Stimulated activated CD4-positive, alpha-beta T cell treated with anti-CD3 and anti-CD28 coated beads, Interleukin-12 subunit alpha, Interleukin-12 subunit beta, amount 100 ng/mL, for 4 hours (primary cell): ENCODE data around the gene NTN1.

Source experiments
- DNase-seq: peaks from one replicate; pipeline ENCODE4 v3.0.0-alpha.2; 2020

NTN1 gene

DNA sequence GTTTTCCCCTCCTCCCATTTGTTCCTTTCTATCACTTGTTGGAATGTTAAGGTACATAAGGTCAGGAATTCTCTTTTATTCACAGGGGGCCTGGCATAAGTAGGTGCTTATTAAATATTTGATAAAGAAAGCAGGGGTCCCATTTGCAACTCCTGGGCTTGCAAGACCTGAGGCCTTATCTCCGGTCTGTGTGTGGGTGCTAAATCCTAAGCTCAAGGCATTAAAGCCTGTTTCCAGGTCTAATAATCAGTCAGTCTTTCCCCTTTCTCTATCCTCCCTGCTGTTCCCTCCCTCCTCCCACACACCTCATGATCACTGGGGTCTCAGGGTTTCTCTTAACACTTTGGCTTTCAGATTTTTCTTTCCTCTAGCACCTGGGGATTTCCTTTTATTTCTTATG, 17.1 kb downstream of the NTN1 start:
- no peak for DNase-seq

DNA sequence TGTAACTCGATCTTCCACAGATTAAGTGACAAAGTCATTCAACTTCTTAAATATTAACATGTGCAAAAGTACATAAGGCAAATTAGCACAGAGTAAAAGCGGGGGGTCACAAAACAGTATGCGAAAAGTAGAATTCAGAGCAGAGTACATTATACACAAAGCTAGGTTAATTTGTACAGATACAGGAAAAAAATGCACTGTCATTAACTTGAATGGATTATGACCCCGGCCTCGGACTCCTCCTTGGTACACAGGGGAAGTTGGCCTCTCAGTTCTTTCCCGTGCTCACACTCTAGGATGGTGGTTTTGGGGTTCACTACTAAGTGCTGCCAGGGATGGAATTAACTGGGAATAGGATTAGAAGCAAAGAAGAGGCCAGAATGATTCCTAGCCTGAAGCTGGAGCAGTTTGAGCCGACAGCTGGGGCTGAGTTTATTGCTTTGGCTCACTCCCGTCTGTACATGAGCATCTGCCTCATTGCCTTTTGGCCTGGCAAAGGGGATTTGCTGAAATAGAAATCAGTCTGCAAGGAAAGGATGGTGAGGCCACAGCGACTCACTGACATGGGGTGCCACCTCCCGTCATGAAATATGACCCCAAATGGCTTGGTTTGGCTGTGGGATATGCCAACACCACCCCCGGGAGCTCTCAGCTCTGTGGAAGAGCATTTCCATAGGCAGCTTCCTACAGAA, 23.6 kb downstream of the NTN1 start:
- no peak for DNase-seq

DNA sequence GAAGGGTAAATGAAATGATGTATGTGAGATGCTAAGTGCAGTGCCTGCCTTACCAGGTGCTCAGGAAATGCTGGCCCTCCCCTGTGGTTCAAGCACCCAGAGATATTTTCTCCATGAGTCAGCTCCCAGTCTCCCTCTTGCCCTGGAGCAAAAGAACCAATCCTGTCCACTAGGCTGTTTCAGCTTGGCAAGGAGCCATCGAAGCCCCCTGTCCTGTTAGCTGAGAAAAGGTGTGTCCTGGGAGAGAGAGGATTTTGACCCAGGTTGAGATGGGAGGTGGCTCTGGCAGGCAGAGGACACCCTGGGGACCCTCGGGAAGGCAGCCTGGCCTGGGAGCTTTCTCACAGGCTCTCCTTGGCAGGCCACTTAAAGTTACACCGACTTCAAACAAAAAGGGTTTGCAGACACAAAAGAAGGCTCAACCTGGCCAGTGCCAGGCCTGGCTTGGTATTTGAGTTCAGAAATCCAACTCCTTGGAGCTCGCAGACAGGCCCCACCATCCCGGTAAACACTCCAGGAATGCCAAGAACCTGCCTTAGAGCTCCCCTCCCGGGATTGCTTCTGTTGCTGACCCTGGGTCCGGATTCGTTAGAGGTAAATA, 29.6 kb downstream of the NTN1 start:
- DNase-seq: no peak

DNA sequence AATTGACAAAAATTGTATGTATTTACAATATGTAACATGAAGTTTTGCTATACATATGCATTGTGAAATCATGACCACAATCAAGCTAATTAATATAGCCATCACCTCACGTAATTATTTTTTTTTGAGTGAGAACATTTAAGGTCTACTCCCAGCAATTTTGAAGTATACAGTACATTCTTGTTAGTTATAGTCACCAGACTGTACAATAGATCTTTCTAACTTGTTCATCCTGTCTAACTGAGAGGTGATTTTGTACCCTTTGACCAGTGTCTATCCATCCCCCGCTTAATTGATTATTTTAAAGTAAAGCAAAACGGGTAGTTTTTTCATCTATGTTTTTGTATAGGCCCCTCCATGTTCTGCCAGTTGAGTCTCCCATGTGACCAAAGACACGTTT, 30.3 kb downstream of the NTN1 start:
- no peak for DNase-seq

DNA sequence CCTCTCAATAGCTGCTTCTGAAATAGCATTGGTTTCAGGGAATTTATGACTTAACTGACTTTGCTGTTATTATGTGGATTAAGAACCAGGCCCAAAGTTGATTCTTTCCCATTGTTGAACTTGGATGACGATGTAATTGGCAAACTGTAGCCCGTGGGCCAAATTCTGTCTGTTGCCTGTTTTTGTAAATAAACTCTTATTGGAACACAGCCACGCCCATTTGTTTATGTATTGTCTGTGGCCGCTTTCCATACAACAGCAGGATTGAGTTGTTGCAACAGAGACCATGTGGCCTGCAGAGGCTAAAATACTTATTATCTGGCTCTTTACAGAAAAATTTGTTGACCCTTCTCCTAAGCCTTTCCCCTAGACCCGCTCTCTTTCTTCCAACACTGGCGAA, 31.6 kb downstream of the NTN1 start:
- no peak for DNase-seq

DNA sequence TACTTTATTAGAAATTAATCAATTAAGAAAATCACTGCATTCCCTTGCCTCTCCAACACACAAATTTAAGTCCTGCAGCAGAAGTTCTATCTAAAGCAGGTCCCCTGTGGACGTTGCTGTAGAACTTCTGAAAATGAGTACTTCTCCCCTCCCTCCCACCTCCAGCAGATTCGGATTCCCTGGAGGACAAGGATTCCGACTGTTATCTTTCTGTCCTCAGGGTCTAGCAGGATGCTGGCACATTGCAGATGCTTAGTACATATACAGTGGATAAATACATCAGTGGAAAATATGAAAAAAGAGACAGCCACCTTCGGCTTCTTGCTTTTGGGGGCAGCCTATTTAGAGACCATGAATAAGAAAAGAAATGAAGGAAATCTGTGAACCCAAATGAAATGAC, 32.1 kb downstream of the NTN1 start:
- no peak for DNase-seq

DNA sequence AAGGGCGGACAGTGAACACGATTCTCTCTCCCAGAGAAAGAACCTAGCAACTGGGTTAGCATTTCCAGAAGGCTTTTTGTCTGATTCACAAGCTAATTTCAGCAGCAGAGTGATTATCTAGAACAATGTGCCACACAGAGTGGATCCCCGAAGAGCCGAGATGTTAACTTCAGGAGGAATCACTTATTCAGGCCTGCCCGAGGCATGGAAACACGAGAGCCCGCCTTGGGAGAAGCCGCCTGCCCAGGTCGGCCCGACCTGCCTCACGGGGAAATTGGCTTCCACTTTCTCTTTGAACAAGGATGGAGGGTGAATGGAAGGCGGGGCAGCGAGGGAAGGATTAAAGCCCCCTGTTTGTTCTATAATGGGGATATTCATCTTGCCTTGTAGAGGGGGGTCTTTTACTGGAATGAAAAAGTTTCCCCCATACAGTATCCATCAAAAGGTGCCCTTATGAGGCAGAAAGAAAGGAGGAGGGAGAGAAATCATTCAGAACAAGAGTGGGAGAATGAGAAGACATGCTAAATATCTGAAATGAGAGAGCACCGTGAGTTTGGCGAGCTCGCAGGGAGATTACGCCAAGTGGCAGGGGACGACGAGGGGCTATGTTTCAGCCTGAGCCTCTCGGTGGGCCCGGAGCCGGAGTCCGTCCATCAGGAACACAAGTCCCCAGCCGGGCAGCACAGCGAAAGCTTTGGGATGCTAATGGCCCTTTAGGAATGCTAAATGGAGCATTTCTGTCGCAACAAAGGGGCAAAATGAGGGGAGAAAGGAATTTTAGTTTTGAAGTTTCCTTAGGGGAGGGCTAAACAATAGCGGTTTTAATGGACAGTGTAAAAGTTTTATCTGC, 33.0 kb downstream of the NTN1 start:
- DNase-seq: no peak

DNA sequence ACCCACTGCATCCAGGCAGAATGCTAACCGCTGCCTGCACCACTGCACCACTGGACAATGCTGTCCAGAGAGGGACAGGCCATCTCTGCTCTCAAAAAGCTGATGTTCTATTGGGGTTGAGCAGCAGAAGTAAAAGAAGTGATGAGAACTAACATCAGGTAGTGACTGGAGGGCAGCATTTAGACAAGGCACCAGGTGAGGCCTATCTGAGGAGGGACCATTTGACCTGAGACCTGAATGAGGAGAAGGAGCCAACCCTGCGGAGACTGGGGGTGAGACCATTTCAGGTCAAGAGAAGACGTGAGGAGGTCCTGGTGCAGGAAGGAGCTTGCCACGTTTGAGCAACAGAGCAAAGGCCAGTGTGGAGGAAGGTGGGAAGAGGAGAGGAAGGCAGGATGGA, 34.0 kb downstream of the NTN1 start:
- DNase-seq: no peak

DNA sequence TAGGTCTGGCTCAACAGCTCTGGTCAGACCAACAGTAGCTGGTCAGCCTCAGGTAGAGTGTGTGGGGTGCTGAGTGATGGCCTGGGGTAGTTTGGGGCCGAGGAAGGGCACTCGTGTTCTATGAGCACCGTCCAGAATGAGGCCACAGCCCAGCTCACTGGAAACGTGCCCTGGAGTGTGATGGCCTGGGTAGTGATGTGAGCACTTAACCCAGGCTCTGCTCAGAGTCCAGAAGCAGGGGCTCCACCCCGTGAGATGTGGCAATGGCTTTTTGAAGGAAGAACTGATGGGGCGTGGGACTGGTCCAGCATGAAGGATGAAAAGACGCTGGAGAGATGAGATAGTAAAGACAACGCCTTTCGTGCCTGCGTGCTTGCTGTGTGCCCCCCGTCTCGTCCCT, 35.3 kb downstream of the NTN1 start:
- no peak for DNase-seq

DNA sequence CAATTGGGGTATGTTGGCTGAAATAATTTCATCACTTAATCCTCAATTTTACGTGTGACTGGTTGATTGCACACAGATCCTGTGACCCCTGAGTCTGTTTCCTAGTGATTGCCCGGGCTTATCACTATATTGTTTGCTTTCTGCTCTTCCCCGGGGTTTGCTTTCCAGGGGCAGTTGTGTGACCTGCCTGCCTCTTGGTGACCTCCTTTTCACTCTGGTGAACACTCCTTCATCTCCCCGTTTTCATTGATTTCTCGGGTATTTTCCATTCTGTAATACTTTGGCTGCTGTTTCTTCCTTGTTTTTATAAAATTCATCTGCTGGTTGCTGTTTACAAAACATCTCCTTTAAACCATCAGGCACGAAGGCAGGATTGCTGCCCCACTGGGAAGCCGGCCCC, 36.0 kb downstream of the NTN1 start:
- DNase-seq: no peak

DNA sequence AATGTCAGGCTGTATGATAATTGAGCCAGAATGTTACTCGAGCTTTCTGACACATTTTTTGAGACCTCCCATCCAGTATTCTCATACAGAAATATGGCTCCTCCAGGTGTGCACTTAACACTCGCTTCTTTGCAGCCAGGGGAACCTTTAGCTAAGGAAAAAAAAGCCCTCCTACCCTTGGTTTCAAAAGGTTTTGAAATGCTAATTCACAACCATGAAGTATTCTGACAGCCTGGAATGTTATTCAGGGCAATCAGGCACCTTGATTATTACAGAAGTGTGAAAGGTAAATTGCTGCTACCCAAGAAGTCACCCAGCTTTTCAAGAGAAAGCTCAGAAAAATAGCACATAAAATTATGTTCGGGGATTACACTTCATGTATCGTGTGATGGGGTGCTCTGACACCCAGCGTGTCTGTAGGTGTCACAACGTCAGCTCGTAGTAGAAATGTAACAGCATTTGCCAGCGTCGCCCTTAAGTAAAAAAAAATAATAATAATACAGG, 41.1 kb downstream of the NTN1 start:
- no peak for DNase-seq

DNA sequence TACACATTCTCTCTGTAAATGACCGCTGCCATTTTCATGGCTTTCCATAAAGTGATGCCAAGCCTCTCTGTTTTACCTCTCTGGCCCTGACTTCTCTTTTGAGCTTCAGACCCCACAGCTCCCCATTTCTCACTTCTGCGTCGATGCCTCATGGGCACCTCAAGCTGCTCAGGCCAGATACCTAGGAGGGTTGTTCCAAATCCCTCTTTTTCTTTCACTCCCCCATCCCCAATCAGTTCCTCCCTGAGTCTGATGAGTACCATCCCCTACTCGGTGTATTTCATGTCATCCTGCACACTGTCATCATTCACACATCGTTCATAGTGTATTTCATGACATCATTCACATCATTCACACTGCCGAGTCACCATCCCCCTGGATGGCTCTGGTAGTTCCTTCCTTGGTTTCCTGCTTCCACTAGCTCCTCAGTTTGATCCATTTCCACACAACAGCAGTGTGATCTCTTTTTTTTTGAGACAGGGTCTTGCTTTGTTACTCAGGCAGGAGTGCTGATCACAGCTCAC, 43.1 kb downstream of the NTN1 start:
- no peak for DNase-seq

DNA sequence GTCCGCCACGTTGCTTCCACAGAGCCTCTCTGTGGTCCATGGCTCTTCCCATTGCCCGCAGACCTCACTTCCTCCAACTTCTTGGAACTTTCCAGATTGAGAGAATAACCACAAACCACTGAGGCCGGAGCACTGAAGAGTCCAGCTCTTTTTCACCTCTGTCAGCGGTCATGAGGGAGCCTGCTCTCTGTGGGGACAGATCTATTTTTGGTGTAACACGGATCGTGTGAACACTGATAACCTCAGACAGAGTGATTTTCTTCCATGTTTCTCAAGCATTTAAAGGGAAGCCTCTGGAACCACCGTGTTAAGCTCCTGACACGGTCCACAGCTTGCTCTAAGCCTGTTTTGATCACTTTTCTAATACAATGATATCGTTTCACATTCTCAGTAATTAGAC, 49.7 kb downstream of the NTN1 start:
- DNase-seq: no peak

DNA sequence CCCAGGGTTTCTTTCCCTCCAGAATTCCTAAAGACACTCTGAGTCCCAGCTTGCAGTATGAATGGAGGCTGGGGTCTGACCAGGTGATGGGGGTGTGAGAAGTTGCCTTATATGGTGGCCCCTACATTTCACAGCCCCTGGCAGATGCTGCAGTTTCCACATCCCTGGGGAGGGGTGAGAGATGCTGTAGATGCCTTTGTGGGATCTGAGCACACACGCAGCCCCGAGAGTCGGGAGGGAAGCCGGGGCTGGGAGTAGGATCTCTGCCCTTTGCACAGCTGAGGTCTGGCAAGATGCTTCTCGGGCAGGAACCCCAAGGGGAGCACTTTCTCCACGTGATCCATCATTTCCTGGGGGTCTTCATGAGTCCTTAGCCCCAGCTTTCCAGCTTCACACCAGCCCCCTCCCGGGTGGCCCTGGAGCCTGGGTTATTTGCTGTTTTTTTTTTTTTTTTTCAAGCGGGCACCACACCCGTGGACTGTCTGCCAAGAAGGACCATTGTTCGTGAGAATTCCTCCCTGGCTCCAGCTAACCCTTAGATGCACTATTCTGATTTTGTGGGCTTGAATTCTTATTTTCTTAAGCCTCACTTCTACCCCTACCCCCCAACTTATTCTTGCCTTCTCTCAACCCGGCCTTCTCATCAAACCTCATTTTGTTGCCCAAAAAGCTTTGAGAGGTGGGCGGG, 50.6 kb downstream of the NTN1 start:
- DNase-seq: no peak

DNA sequence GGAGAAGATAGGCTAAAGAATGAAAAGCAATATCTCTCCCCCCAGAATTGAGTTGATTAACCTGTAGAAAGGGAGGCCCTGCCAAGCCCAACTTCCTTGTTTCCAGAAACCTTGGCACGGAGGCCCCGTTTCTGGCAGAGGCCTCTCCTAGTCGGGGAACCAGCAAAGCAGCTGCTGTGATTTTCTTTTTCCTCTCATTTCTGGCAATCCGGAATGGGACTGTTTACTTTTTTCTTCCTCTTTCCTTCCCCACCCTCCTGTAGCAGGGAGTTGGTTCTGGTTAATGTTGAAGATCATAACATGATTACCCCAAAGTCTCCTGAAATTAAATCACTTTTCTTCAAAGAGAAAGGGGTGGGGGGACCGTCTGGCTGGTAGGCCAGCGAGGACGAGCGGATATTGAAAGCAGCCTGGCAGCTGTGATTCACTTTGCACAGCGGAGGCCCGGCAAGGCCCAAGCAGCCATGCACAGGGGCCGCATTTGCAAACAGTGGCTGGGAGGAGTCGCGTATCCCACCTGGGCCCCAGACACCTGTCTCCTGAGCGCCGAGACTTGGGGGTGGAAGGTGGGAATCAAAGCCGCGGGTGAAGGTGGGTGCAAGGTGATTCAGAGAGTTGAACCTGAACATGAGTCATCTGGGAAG, 51.5 kb downstream of the NTN1 start:
- no peak for DNase-seq

DNA sequence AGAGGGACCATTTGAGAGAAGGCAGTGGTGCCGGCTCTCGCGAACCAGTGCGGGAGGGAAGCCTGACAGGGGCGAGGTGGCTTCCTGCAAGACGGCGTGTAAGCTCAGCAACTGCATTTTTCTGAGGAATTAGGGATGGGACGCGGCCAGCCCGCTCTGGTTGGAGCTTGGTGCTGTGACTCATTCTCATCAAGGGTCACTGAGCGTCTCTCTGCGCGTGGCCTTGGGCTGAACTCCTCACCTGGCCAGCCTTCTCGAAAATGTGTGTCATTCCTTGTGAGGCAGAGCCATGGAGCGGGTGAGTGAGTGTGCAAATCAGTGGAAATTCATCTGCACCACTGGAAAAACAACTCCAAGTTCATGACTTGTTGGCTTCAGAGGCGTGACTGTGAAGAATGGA, 52.8 kb downstream of the NTN1 start:
- no peak for DNase-seq

DNA sequence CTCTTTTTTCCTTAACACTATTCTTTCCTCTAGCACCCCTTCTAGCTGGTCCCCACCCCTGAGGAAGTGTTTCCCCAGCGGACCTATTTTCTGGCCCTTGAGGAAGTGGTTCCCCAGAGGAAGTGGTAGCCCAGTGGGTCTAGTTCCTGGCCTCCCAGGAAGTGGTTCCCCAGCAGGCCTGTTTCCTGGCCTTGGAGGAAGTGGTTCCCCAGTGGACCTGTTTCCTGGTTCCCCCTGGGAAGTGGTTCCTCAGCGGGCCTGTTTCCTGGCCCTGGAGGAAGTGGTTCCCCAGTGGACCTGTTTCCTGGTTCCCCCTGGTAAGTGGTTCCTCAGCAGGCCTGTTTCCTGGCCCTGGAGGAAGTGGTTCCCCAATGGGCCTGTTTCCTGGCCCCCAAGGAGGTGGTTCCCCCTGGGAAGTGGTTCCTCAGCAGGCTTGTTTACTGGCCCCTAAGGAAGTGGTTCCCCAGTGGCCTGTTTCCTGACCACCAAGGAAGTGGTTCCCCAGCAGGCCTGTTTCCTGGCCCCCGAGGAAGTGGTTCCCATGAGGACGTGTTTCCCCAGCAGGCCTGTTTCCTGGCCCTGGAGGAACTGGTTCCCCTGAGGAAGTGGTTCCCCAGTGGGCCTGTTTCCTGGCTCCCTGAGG, 58.3 kb downstream of the NTN1 start:
- no peak for DNase-seq

DNA sequence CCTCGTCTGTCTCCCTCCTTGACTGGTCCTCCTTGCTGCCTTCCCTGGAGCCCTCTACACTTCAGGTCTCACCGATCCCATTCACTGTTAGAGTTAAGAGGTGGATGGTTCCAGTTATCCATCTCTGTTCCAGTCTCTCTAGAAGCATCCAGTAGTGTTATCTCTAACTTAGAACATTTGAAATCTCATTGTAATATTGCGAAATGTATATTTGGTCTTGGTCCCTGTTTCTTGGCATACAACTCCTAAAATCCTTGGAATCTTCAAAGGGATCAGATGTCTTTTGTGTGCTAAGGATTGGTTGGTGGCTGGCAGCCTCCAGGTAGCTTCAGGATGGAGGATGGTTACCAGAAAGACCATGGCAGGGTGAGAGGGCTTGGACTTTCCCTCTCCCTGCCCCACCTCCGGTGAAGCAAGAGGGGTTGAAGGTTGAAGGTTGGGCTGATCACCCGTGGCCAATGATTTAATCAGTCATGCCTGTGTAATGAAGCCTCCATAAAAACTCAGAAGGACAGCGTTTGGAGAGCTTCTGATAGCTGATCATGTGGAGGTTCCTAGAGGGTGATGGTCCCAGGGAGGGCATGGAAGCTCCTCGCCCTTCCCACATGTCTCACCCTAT, 59.1 kb downstream of the NTN1 start:
- DNase-seq: no peak

DNA sequence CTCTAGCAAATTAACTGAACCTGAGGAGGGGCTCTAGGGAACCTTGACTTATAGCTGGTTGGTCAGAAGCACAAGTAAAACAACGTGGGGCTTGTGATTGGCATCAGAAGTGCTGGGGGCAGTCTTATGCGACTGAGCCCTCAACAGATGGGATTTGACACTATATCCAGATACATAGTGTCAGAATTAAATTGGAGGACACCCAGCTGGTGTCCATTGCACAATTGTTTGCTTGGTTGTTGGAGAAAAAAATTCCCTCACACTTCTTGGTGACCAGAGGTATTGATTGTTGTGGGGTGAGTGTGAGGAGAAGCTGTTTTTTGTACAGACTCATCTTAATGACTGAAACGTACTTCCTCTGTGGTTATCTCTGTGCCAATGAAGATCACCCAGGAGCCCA, 59.7 kb downstream of the NTN1 start:
- DNase-seq: no peak

DNA sequence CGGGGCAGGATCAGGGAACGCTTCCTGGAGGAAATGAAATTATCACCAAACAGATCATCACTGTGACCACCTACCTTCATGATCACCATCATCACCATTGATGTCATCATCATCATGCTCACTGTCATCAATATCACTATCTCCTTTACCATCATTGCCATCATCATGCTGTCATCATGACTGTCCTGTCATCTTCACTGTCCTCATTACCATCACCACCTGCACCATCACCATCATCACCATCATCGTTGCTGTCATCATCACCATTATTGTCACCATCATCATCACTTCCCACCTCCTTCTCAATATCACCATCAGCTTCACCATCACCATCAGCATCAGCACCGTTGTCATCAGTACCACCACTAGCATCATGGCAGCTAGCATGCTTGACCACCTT, 65.3 kb downstream of the NTN1 start:
- no peak for DNase-seq

DNA sequence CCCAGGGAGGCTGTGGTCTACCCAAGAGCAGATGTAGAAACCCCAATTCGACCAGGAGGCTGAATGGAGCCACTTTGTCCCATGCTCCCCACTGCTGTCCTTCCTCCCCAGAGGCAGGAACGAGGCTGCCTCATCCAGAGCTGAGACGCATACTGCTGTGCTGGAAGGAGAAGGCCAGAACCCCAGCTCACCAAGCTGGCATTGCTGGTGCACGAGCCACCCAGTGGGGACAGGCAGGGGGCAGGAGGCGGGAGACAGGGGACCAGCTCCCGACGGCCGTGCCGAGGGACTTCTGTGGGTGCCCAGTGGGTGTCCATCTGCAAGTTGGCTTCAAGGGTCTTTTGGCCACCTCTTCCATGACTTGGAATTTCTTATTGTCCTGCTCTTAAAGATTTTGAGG, 66.6 kb downstream of the NTN1 start:
- no peak for DNase-seq

DNA sequence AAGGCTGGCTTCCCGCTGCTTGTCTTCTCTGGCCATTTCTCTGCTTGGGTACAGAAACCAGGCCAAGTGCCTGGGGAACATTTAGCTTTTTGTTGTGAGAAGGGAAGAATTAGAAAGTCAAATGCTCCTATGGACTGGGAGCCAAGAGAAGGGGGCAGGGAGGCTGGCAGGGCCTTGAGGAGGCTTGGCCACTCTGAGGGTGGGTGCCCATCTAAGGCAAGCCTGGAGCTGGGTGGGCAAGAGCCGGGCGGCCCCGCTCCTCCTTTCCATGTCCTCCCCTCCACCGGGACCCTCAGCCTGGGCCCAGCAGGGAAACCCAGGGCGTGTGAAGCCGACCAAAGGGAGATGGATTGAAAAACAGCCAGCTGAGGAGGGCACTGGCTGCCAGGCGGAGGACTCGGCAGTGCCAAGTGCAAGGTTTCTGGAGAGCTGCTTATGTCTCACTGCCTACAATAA, 69.4 kb downstream of the NTN1 start:
- DNase-seq: no peak
